GM12891 (cell line): ENCODE results near the gene SV2C.

Source experiments
- POLR2A ChIP-seq: IDR thresholded peaks from 2 replicates; pipeline ENCODE4 v1.6.1; 2011; ENCODE audit warnings: low read depth, low read length, control low read depth
- POLR2AphosphoS5 ChIP-seq: IDR thresholded peaks from 2 replicates; pipeline ENCODE4 v1.6.1; 2011; ENCODE audit warnings: low read depth, low read length, control low read depth

GRCh38 chr5:76365561-76365960 lies 282.4 kb downstream of the SV2C start:
- no peak for TF ChIP-seq POLR2A
- TF ChIP-seq POLR2AphosphoS5 = no peak
